Testis (tissue), 2 donors: Measurements from ENCODE around the gene OR2T6.

Experiments used
- POLR2A ChIP-seq: fragments of 450-650 bp; IDR thresholded peaks from one replicate; pipeline ENCODE4 v1.6.1; 2017; ENCODE audit warnings: antibody characterized with exemption, mild to moderate bottlenecking, moderate library complexity
- TF ChIP-seq, protein P1 (sequence below), 3 experiments: fragments of 450-650 bp in 2 of 3; fragments of 200-600 bp in 1 of 3; sonication (generic) in 1 of 3; IDR thresholded peaks; one replicate each; pipeline ENCODE4 v1.5.1; 2016 to 2019; ENCODE audit warnings: antibody characterized with exemption in 3 of 3, mild to moderate bottlenecking in 2 of 3, moderate library complexity in 1 of 3

DNA sequence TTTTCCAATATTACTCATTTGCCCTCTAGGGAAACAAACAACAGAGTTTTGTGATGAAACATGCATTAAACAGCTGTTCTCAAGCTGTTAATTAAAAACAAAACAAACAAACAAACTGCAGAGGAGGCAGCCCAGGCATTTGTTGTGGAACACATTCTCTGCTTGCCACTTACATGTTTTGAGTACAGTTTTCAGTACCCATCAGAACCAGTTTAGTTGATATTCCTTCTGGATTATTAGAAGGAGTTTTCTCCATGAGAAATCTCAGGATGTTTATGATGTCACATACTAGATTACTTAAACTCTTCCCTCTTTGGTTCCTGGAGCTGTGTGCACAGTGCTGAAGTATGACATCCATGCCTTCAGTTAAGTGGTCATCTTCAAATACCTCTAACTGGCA is at the start of gene OR2T6:
- no peak for TF ChIP-seq POLR2A
- TF ChIP-seq, protein P1, sequence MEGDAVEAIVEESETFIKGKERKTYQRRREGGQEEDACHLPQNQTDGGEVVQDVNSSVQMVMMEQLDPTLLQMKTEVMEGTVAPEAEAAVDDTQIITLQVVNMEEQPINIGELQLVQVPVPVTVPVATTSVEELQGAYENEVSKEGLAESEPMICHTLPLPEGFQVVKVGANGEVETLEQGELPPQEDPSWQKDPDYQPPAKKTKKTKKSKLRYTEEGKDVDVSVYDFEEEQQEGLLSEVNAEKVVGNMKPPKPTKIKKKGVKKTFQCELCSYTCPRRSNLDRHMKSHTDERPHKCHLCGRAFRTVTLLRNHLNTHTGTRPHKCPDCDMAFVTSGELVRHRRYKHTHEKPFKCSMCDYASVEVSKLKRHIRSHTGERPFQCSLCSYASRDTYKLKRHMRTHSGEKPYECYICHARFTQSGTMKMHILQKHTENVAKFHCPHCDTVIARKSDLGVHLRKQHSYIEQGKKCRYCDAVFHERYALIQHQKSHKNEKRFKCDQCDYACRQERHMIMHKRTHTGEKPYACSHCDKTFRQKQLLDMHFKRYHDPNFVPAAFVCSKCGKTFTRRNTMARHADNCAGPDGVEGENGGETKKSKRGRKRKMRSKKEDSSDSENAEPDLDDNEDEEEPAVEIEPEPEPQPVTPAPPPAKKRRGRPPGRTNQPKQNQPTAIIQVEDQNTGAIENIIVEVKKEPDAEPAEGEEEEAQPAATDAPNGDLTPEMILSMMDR (IDR thresholded peaks at IDR 0.05): no peak
